ENCODE results near the gene CDH23. TPM values are rescaled to one million over a fixed set of nuclear protein-coding genes. Genes with fewer than 3 reads are reported as not detected.
A peak's percentile ranks its signal among the peaks of the same experiment; 100 is the strongest.

The CDH23 gene
- total RNA-seq, result 1 to 10 TPM in 3 of 4 donors, under 1 TPM in 1; 0.72 to 4.1 (median 2.2) TPM

DNA sequence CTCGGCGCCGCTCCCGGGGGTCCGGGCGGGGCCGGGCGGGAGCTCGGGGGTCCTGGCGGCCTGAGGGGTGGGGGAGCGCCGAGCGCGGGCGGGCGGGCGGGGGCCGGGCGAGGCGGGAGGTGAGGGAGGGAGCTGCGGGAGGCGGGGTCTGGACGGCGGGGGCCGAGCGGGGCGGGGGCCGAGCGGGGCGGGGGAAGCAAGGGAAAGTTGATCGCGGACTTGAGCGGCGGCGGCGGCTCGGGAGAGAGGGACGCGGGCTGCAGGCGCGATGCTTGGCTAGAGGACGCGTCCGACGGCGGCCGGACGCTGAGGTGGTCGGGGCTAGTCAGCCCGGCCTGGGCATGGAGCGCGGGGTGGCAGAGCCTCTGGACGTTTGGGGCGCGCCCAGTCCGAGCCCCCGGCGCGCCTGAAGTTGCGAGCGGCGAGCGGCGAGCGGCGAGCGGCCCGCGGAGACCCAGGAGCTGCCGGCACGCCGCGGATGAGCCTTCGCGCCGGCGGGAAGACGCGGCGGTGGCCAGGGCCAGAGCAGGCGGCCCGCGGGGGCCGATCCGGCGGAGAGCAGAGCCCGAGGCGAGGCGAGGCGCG is at the start of gene CDH23:
Gene CDH23, plus strand, starts transcription at position 210 of the 585 bp plus-strand sequence. CDS start 42,912 bp downstream, outside the sequence.
- no peaks in the 10 kb centered on the region for H3K9me3 ChIP-seq
- H3K27me3 ChIP-seq, result peaks cover 47% of the 10 kb centered on the region
- TF ChIP-seq POLR2AphosphoS5 (IDR thresholded peaks at IDR 0.05), result no peak
- TF ChIP-seq, protein P1, sequence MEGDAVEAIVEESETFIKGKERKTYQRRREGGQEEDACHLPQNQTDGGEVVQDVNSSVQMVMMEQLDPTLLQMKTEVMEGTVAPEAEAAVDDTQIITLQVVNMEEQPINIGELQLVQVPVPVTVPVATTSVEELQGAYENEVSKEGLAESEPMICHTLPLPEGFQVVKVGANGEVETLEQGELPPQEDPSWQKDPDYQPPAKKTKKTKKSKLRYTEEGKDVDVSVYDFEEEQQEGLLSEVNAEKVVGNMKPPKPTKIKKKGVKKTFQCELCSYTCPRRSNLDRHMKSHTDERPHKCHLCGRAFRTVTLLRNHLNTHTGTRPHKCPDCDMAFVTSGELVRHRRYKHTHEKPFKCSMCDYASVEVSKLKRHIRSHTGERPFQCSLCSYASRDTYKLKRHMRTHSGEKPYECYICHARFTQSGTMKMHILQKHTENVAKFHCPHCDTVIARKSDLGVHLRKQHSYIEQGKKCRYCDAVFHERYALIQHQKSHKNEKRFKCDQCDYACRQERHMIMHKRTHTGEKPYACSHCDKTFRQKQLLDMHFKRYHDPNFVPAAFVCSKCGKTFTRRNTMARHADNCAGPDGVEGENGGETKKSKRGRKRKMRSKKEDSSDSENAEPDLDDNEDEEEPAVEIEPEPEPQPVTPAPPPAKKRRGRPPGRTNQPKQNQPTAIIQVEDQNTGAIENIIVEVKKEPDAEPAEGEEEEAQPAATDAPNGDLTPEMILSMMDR (IDR thresholded peaks at IDR 0.05), result no peak
- no peak for TF ChIP-seq POLR2A (IDR thresholded peaks at IDR 0.05)
- no peak for TF ChIP-seq EP300 (IDR thresholded peaks at IDR 0.05)
- 0% methylated on average over 4 of the region's 91 CpGs for WGBS
- H3K4me1 ChIP-seq, result peaks cover 29% of the 10 kb centered on the region
- no peak for DNase-seq (ENCODE audit: low spot score in 2 of 2)
- peak within 1 kb of the TSS; percentile 63 for H3K4me3 ChIP-seq
- no peak within 1 kb of the TSS for H3K27ac ChIP-seq
- H3K36me3 ChIP-seq, result no peaks in the 10 kb centered on the region

DNA sequence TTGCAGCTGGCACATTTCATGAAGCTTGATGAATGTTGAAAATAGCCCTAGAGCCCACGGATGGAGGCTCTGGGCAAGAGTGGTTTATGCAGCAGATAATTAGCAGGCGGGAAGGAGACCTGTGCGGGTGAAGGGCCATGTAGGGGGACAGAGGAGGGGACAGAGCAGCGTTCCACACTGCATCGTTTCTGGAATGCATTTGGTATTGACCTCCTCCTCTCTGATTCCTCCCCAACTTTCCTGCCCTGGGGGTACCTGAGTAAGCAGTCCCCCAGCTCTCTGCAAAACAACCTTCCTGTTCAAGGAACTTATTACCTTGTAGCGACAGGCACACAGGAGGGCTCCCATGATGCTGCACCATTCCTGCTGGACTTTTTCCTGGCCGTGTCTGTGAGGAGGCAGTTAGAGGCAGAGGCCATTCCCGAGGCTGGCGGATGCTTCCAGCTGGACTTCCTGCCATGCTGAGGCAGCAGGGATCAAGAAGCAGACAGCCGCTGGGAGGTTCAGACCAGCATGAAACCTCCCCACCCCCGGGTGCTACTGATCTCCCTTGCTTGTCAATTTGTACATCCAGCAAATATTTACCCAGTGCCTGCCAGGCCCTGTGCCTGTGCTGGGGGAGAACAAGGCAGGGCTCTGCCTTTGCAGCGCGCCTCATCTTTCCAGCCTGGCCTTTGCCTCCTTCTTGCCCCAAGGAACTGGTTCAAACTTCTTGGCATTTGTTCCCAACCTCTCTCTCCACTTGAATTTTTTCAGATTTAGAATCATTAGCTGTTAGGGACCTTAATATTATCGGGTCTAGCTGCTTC is 48.9 kb upstream of the CDH23 start:
- no peak overlapping the region for H3K27ac ChIP-seq
- DNase-seq (ENCODE audit: low spot score in 2 of 2), result no peak
- no peaks in the 10 kb centered on the region for H3K27me3 ChIP-seq
- peaks cover 4% of the 10 kb centered on the region for H3K36me3 ChIP-seq
- no peaks in the 10 kb centered on the region for H3K9me3 ChIP-seq
- H3K4me1 ChIP-seq, result peaks cover 11% of the 10 kb centered on the region
- no peak overlapping the region for H3K4me3 ChIP-seq
- no peak for TF ChIP-seq POLR2A (IDR thresholded peaks at IDR 0.05)
- TF ChIP-seq EP300 (IDR thresholded peaks at IDR 0.05), result no peak
- no peak for TF ChIP-seq POLR2AphosphoS5 (IDR thresholded peaks at IDR 0.05)
- TF ChIP-seq, protein P1 (IDR thresholded peaks at IDR 0.05), result no peak
- 80% methylated on average over 12 of the region's 14 CpGs for WGBS

DNA sequence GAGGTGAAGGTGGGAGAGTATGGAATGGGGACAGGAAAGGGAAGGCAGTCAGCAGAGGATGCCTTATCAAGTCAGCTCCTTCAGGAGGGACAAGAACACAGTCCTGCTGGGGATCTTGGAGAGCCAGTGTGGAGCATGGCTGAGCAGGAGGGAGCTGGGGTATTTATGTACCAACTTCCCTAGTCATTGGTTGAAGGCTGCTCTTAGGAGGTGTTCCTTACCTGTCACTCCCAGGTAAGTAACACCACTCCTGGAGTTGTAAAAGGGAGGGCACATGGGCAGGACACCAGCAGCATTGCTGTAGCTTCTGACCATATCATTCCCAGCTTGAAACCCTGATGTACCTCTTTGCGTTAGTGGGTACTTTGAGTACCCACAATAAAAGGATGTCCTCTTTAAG is 47.9 kb upstream of the CDH23 start:
- TF ChIP-seq POLR2A (IDR thresholded peaks at IDR 0.05), result no peak
- TF ChIP-seq, protein P1 (IDR thresholded peaks at IDR 0.05), result no peak
- no peak for TF ChIP-seq EP300 (IDR thresholded peaks at IDR 0.05)
- TF ChIP-seq POLR2AphosphoS5 (IDR thresholded peaks at IDR 0.05), result no peak
- peaks cover 11% of the 10 kb centered on the region for H3K4me1 ChIP-seq
- WGBS, result no CpG with 5 or more reads among the region's 1 CpG

DNA sequence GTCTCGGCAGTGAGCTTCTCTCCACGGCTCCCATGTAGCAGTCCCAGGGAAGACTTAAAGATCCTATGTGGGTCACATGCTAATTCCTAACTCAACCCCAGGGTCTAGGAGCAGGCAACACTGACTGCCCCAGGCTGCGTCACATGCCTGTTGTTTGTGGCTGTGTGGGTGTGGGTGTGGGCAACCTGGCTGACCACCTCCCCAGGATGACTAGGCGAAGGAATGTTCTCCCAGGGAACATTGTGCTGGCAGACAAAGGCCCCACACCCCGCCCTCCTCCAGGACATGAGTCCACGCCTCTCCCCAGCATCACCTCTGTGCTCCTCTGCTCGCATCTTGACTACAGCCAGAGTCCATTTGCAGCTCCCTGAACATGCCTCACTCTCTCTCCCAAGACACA is 47.3 kb upstream of the CDH23 start:
- H3K9me3 ChIP-seq, result no peaks in the 10 kb centered on the region
- TF ChIP-seq, protein P1 (IDR thresholded peaks at IDR 0.05), result no peak
- TF ChIP-seq POLR2A (IDR thresholded peaks at IDR 0.05) (no peak), EP300 (IDR thresholded peaks at IDR 0.05) (no peak), POLR2AphosphoS5 (IDR thresholded peaks at IDR 0.05) (no peak)
- WGBS, result 85% methylated on average over 7 of the region's 7 CpGs
- no peaks in the 10 kb centered on the region for H3K27me3 ChIP-seq
- no peak overlapping the region for H3K4me3 ChIP-seq
- DNase-seq (ENCODE audit: low spot score in 2 of 2), result no peak
- no peak overlapping the region for H3K27ac ChIP-seq
- peaks cover 6% of the 10 kb centered on the region for H3K4me1 ChIP-seq
- peaks cover 4% of the 10 kb centered on the region for H3K36me3 ChIP-seq

More for the DNA sequence above, 47.9 kb upstream of the CDH23 start:
- peaks cover 4% of the 10 kb centered on the region for H3K36me3 ChIP-seq
- no peak for DNase-seq (ENCODE audit: low spot score in 2 of 2)
- H3K27me3 ChIP-seq, result no peaks in the 10 kb centered on the region
- no peaks in the 10 kb centered on the region for H3K9me3 ChIP-seq
- no peak overlapping the region for H3K27ac ChIP-seq
- H3K4me3 ChIP-seq, result no peak overlapping the region

DNA sequence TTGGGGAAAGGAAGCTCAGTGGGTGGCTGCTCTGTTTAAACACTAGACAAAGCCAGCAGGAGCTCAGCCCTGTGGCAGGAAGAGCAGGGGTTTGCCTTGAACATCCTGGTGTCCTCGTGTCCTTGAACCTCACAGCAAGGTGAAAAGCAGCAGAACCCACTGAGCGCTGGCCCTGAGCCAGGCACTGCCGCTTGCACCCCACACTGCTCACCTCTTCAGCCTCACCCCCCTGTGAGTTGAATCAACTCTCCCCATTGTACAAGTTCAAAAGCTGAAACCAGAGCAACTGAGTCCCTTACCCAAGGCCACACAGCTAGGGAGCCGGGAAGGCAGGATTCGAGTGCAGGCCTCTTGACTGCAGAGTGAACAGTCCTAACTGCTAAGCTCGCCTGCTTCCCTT is 45.6 kb upstream of the CDH23 start:
- peaks cover 8% of the 10 kb centered on the region for H3K36me3 ChIP-seq
- H3K27me3 ChIP-seq, result no peaks in the 10 kb centered on the region
- WGBS, result 85% methylated on average over 6 of the region's 6 CpGs
- DNase-seq (ENCODE audit: low spot score in 2 of 2), result no peak
- H3K9me3 ChIP-seq, result no peaks in the 10 kb centered on the region
- TF ChIP-seq, protein P1 (IDR thresholded peaks at IDR 0.05), result no peak
- TF ChIP-seq POLR2A (IDR thresholded peaks at IDR 0.05) (no peak), POLR2AphosphoS5 (IDR thresholded peaks at IDR 0.05) (no peak), EP300 (IDR thresholded peaks at IDR 0.05) (no peak)
- H3K4me1 ChIP-seq, result peaks cover 6% of the 10 kb centered on the region
- H3K27ac ChIP-seq, result no peak overlapping the region
- H3K4me3 ChIP-seq, result no peak overlapping the region

Measured in suprapubic skin (tissue), 4 donors.